ENCODE data around the gene ARHGAP8. TPM values are rescaled to one million over a fixed set of nuclear protein-coding genes. Genes with fewer than 3 reads are reported as not detected.

ARHGAP8 gene
- total and polyA plus RNA-seq, 2 donors (not counting 3 experiments of a cell fraction or from before 2014, with no cell fraction given) = not detected

DNA sequence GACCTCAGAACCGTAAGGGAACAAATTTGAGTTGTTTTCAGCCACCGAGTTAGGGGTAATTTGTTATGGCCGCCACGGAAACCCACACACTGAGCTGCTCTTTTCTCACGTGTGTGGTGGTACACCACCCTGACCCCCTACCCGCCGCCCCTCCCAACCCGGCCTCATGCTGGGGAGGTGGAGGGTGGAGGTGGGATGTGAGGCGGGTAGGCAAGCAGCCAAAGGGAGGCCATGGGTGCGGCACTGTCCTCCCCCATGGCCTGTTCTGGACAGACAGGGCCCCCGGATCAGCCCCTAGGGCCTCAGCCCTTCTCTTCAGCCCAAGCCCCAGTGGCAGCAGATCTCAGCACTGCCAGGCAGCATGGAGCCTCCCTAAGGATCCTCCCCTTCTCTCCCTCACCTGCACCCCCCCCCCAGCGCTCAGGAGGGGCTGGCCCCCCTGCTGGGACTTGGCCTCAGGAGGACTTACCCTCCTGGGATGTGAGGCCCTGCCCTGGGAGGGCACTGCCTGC lies 42.4 kb upstream of the ARHGAP8 start:
- H2AFZ ChIP-seq (ENCODE audit: low read depth, low read length) = no peak overlapping the region
- no peaks in the 10 kb centered on the region for H3K9me1 ChIP-seq (replicated peaks; ENCODE audit: control insufficient read depth, extremely low read depth, insufficient read depth, low read length)
- no peaks in the 10 kb centered on the region for H3K79me2 ChIP-seq (ENCODE audit: control insufficient read depth, insufficient read depth, low read length)
- H3K27me3 ChIP-seq (ENCODE audit: control insufficient read depth in 2 of 2, insufficient read depth in 2 of 2, low read length in 2 of 2) = no peaks in the 10 kb centered on the region
- no peak overlapping the region for H3K27ac ChIP-seq (ENCODE audit: insufficient read depth, low read depth, low read length)
- dilution Hi-C loops (cut with MboI; ENCODE audit: extremely low pct_ligation_motif_present, low sequenced_read_pairs) (no loop called here), intact Hi-C loops (cut with micrococcal nuclease) (no loop called here)
- no peak overlapping the region for H3K9ac ChIP-seq (replicated peaks; ENCODE audit: extremely low read depth, insufficient read depth, low read length)
- no peaks in the 10 kb centered on the region for H4K20me1 ChIP-seq (replicated peaks; ENCODE audit: control insufficient read depth, extremely low read depth, insufficient read depth, low read length)
- H3K4me1 ChIP-seq (ENCODE audit: control insufficient read depth, extremely low read depth, insufficient read depth, low read length) = peaks cover 4% of the 10 kb centered on the region
- no peak overlapping the region for H3K4me2 ChIP-seq (ENCODE audit: insufficient read depth, low read length)
- no TSS peak for BruUV-seq (replicated peaks)
- ChIA-PET CTCF (interaction anchor here (0.7 kb wide), 1 partner anchor 25 kb away, joined by 3 read pairs; no protein-coding TSS in a partner anchor), POLR2A (no interaction called here)
- H3K4me3 ChIP-seq (replicated peaks in 1 of 3; ENCODE audit: insufficient read depth in 1 of 3, low read depth in 1 of 3, low read length in 3 of 3) = no peak overlapping the region
- FAIRE-seq (no peak), DNase-seq (ENCODE audit: low read depth, low spot score) (no peak)
- no peak for TF ChIP-seq JUN (IDR thresholded peaks at IDR 0.05; ENCODE audit: borderline replicate concordance, insufficient read depth, insufficient read length, low read depth)
- TF ChIP-seq POLR2A (IDR thresholded peaks at IDR 0.05; ENCODE audit: low read depth, low read length) = no peak
- TF ChIP-seq GATA2 (IDR thresholded peaks at IDR 0.05; ENCODE audit: insufficient read depth, insufficient read length, low read depth, low read length) = no peak
- TF ChIP-seq MYC (IDR thresholded peaks at IDR 0.05; ENCODE audit: low read depth, low read length) = no peak
- TF ChIP-seq CTCF (IDR thresholded peaks at IDR 0.05; ENCODE audit: extremely low read depth in 1 of 2, insufficient read depth in 1 of 2, low read depth in 1 of 2, low read length in 2 of 2) = no peak
- TF ChIP-seq, protein P1, sequence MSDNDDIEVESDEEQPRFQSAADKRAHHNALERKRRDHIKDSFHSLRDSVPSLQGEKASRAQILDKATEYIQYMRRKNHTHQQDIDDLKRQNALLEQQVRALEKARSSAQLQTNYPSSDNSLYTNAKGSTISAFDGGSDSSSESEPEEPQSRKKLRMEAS (IDR thresholded peaks at IDR 0.05; ENCODE audit: insufficient read depth, insufficient read length) = no peak
- TF ChIP-seq POLR2AphosphoS5 (IDR thresholded peaks at IDR 0.05; ENCODE audit: insufficient read depth, low read depth, low read length) = no peak
- no peak for TF ChIP-seq EZH2 (IDR thresholded peaks at IDR 0.05; ENCODE audit: borderline replicate concordance, low read depth, low read length, severe bottlenecking)
- TF ChIP-seq FOS (IDR thresholded peaks at IDR 0.05; ENCODE audit: borderline replicate concordance, insufficient read depth, low read length) = no peak
- no peaks in the 10 kb centered on the region for H3K9me3 ChIP-seq (replicated peaks; ENCODE audit: control insufficient read depth, insufficient read depth, low read length)
- no peaks in the 10 kb centered on the region for H3K36me3 ChIP-seq (ENCODE audit: control insufficient read depth in 2 of 2, extremely low read depth in 1 of 2, insufficient read depth in 2 of 2, low read length in 2 of 2)
